HG03432 (cell line): Measurements from ENCODE around the gene TOMM6.

Experiments used
- ATAC-seq: cut with Tn5 transposase; IDR thresholded peaks from one replicate; pipeline ENCODE4 v1.9.1; 2021; ENCODE audit warnings: mild to moderate bottlenecking, moderate library complexity; ENCODE audit not compliant: unreplicated experiment

The TOMM6 gene

GRCh38 chr6:41787219-41787917 is at the start of gene TOMM6:
Gene TOMM6, plus strand, starts transcription at chr6:41787694. Its CDS starts 4 bp downstream, at chr6:41787698.
- ATAC-seq, result peak; percentile 80

- no peak for ATAC-seq
These were observed 48.5 kb upstream of the TOMM6 start for GRCh38 chr6:41739041-41739440.

DNA sequence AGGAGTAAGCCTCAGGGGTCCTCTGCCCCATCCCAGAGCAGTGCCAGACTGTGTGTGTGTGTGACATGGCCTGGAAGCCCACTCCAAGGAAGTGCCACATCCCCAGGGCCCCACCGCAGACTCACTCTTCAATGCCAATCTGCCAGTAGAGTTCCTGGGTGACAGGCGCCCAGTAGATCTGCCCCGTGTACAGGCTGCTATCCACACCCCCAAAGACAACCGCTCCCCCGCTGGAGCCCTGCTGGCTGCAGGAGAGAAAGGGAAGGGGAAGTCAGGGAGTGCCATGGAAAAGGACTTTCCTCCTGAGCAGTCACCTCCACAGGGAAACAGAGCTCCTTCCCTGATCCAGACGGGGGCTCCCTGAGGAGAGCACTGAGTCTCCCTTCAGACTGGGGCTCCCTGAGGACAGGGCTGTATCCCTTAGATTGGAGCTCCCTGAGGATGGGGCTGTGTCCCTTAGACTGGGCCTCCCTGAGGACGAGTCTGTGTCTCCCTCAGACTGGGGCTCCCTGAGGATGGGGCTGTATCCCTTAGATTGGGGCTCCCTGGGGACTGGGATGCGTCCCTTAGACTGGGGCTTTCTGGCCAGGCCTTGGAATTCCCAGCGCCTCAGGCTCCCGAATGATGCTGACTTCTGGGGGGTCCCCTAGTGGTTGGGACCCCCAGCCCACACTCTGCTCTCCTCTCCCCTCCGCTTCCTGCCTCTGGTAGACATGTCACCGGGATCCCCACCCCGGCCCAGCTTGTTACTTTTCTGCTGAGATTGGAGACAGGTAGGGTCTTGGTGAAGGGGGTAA is 46.9 kb upstream of the TOMM6 start:
- no peak for ATAC-seq

- ATAC-seq, result no peak
These were observed 45.6 kb upstream of the TOMM6 start for GRCh38 chr6:41741625-41742490.

DNA sequence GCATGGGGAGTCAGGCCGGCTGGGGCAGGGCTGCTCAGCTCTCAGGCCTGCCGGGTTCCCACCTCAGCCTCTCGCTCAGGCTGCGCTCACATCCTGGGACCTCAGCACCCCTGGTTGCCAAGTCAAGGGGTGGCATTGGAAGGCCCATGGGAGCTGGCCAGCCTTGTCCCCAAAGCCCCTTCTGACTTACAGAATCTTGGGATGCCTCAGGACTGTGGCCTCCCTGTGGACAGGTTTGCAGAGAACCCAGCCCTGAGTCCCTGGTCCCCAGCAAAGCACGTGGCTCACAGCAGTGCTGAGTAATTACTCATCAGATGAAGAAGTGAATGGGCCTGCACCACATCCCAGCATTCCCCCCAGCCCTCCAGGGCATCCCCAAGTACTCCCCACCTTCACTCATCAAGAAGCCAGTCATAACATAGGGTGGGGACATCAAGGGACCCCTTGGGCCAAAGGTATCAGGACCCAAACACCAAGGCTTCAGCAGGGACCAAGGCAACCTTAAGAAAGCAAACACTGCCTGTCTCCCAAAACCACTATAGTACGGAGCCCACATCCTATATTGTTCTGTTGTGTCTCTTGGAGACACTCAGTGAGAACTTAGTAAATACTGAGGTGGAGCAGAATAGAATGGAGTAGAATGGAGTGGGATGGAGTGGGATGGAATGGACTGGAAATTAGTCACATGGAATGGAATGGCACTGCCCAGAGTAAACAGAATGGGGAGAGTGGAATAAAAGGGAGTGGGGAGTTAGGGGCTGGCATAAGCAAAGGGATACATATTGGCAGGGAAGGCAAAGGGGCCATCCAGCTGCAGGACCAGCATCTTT is 43.9 kb upstream of the TOMM6 start:
- no peak for ATAC-seq

DNA sequence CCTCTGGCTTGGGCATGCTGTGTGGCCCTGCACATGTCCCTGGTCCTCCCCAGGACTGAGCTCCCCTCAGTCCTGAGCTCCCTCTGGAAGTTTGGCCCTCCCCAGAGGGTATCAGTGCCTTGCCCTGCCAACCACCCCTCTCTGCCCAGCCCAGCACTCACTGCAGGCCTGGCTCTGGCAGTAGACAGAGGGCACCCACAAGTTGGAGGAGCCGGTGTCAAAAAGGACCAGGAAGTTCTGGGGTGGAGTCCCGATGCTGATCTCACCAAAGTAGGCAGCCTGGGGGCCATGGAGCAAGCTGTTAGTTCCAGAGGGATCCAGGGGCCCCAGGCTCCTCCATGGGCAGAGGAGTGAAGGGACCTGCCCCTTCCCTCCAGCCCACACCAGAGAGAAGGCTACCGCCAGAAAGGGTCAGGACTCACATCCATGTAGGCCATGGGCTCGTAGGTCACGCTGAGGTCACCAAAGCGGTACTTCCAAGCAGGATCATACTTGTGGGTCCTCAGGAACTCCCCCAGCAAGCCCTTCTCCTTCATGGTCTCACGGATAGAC is 43.2 kb upstream of the TOMM6 start:
- ATAC-seq, result no peak

GRCh38 chr6:41746107-41746506 is 41.4 kb upstream of the TOMM6 start:
- ATAC-seq, result no peak

GRCh38 chr6:41747256-41748101 is 40.0 kb upstream of the TOMM6 start, which contains the start of gene PGC:
Gene PGC, minus strand, starts transcription at chr6:41747397. Its CDS starts 63 bp downstream, at chr6:41747334.
- ATAC-seq, result no peak

GRCh38 chr6:41748102-41748477 is 39.4 kb upstream of the TOMM6 start:
- no peak for ATAC-seq

GRCh38 chr6:41748542-41748941 is 39.0 kb upstream of the TOMM6 start:
- no peak for ATAC-seq

- no peak for ATAC-seq
These were observed 37.1 kb upstream of the TOMM6 start for GRCh38 chr6:41750374-41750773.

DNA sequence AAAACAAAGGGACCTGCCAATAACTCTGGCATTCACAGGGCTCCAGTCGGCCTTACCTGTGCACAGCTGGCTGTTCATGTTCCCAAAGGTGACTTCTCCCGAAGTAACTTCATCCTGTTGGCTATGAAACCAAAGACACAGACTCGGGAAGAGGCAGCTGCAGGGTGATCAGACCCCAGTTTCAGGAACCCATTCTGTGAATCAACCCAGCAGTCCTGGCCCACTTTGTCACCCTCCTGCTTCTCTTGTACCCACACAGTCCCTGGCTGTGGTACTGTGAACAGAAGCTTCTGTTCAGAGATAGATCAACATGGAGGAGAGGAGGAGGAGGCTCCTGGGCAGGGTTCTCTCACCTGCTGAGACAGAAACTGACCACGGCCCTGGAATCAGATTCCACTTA is 31.6 kb upstream of the TOMM6 start:
- no peak for ATAC-seq

DNA sequence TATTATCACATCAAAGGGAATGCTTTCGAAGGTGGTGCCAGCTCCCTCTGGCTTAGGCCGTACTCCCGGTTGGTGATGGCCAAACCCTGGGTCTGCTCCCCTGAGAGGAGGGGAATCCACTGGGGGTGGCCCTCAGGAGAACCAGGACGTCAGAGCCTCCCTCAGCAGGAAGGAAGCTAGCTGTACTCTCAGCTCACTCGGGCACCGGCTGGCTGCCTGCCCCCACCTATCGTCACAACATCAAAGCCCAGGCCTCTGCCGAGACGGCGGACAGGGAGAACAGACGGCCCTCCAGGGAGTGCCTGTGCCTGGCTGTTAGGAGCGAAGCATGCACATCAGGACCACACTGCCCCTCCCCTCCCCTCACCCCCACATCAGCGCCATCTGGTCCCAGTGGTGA is 31.1 kb upstream of the TOMM6 start:
- no peak for ATAC-seq

GRCh38 chr6:41757271-41757670 is 30.2 kb upstream of the TOMM6 start:
- ATAC-seq, result no peak

DNA sequence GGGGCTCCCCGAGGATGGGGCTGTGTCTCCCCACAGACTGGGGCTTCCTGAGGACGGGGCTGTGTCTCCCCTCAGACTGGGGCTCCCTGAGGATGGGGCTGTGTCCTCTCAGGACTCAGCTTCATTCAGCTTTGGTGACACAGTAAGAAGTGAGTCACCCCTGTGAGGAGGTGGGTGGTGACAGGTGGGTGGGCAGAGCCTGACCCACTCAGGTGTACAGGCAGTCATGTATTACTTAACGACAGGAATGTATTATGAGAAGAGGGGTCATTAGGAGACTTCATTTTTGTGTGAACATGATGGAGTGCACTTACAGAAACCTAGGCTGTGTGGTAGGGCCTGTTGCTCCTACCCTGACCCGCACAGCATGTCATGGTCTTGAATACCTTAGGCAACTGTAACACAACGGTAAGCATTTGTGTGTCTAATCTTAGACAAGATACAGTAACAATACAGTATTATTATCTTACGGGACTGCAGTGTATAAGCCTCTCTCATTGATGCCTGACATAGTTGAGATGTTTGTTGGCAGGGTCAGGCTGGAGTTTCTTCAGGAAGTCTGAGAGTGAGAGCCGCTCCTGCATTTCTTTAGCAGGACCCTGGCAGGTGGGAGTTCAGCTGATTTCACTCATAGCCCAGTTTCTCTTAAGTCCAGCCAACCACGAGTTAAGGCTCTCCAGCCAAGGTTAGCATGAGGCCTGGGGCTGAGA is 29.4 kb upstream of the TOMM6 start:
- no peak for ATAC-seq

DNA sequence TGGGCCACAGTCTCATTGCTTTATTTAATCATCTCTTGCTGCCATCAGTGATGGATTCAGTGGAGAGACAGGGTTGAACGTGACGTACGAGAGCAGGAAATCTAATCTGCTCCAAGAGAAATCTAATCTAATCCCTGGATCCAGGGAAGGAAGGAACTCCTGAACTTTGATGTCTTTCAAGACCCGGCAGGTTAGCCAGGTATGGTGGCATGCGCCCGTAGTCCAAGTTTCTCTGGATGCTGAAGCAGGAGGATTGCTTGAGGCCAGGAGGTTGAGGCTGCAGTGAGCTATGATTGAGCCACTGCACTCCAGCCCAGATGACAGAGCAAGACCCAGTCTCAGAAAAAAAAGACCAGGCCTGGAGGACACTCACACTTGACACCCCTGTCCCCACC is 28.9 kb upstream of the TOMM6 start:
- no peak for ATAC-seq

GRCh38 chr6:41759106-41759904 is 28.2 kb upstream of the TOMM6 start:
- ATAC-seq, result no peak
